ENCODE data around the gene PIP5K1A.
A peak's percentile ranks its signal among the peaks of the same experiment; 100 is the strongest.

The PIP5K1A gene

DNA sequence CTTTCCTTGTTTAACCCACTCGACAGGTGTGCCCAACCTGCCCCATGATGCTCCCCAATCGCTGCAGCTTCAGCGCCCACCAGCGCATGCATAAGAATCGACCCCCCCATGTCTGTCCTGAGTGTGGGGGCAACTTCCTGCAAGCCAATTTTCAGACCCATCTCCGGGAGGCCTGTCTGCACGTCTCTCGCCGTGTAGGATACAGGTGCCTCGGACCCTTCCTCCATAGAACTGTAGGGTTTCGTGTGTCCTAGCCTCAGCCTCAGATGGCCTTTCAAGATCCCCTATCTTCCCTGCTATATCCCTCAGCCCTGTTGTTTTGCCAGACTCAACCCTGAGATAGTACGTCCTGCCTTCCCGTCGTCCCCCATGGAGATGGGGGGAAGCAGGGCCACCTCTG lies 90.2 kb downstream of the PIP5K1A start:
- TF ChIP-seq ZSCAN23 (tag by site-specific recombination; IDR thresholded peaks at IDR 0.05) (no peak), SCRT1 (tag by site-specific recombination; IDR thresholded peaks at IDR 0.05; ENCODE audit: borderline replicate concordance) (peak; percentile 51; the same call in 1 of the 2 replicates), SCRT2 (tag by site-specific recombination; IDR thresholded peaks at IDR 0.05) (peak; percentile 86), ZNF148 (tag by site-specific recombination; IDR thresholded peaks at IDR 0.05; ENCODE audit: borderline replicate concordance) (no peak), ZNF274 (IDR thresholded peaks at IDR 0.05; ENCODE audit: low read length) (no peak), ZNF274 (tag by site-specific recombination; IDR thresholded peaks at IDR 0.05; ENCODE audit: borderline replicate concordance) (no peak)
- CTCF ChIA-PET: no interaction called here
- no peaks in the 10 kb centered on the region for H3K4me1 ChIP-seq (ENCODE audit: control insufficient read depth, insufficient read depth, low read length)
- H3K9me3 ChIP-seq (ENCODE audit: control insufficient read depth, insufficient read depth, low read depth, low read length): no peaks in the 10 kb centered on the region
- POLR2A ChIA-PET: interaction anchor here (1.1 kb wide), 1 partner anchor 34 kb away, joined by 3 read pairs; the partner anchor contains the start of gene PSMD4
- peaks cover 2 to 92% of the 10 kb centered on the region in 2 experiments; a peak in 2 of 3 replicates for H3K36me3 ChIP-seq (ENCODE audit: control insufficient read depth in 2 of 2, insufficient read depth in 1 of 2, low read length in 2 of 2)
- H3K27ac ChIP-seq (ENCODE audit: extremely low read depth, low read depth, low read length): no peak overlapping the region
- H3K4me3 ChIP-seq (ENCODE audit: low read depth, low read length): no peak overlapping the region

DNA sequence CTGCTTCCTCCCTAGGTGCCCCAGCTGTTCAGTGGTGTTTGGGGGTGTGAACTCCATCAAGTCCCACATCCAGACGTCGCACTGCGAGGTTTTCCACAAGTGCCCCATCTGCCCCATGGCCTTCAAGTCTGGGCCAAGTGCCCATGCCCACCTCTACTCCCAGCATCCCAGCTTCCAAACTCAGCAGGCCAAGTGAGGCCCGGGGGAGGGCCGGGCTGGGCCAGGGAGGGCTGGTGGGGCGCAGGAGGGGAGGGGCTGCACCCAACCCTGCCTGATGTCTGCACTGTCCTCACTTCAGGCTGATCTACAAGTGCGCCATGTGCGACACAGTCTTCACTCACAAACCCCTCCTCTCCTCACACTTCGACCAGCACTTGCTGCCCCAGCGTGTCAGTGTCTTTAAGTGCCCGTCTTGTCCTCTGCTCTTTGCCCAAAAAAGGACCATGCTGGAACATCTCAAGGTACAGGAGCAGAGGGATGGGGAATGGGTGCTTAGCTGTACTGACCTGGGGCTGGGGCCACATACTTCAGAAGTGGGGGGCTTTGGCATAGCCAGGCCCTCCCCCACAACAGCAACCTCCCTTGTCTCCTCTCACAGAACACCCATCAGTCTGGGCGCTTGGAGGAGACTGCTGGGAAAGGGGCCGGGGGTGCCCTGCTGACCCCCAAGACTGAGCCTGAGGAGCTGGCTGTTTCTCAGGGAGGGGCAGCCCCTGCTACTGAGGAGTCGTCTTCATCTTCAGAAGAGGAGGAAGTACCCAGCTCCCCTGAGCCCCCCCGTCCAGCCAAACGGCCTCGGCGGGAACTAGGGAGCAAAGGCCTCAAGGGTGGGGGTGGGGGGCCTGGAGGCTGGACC lies 91.0 kb downstream of the PIP5K1A start:
- peaks cover 4 to 98% of the 10 kb centered on the region in 2 experiments; a peak in 2 of 3 replicates for H3K36me3 ChIP-seq (ENCODE audit: control insufficient read depth in 2 of 2, insufficient read depth in 1 of 2, low read length in 2 of 2)
- POLR2A ChIA-PET: interaction anchor here (0.6 to 1.1 kb wide), 4 partner anchors 8 to 191 kb away, joined by 3 to 4 read pairs (median 3); partner anchors contain the start of gene PSMD4
- no peaks in the 10 kb centered on the region for H3K9me3 ChIP-seq (ENCODE audit: control insufficient read depth, insufficient read depth, low read depth, low read length)
- peak; percentile 29; the same call in 1 of the 2 replicates for TF ChIP-seq GLIS2 (tag by site-specific recombination; IDR thresholded peaks at IDR 0.05)
- TF ChIP-seq ZNF639 (tag by site-specific recombination; IDR thresholded peaks at IDR 0.05): no peak
- CTCF ChIA-PET: no interaction called here
- no peak overlapping the region for H3K27ac ChIP-seq (ENCODE audit: extremely low read depth, low read depth, low read length)
- H3K4me3 ChIP-seq (ENCODE audit: low read depth, low read length): no peak overlapping the region
- H3K4me1 ChIP-seq (ENCODE audit: control insufficient read depth, insufficient read depth, low read length): no peaks in the 10 kb centered on the region

DNA sequence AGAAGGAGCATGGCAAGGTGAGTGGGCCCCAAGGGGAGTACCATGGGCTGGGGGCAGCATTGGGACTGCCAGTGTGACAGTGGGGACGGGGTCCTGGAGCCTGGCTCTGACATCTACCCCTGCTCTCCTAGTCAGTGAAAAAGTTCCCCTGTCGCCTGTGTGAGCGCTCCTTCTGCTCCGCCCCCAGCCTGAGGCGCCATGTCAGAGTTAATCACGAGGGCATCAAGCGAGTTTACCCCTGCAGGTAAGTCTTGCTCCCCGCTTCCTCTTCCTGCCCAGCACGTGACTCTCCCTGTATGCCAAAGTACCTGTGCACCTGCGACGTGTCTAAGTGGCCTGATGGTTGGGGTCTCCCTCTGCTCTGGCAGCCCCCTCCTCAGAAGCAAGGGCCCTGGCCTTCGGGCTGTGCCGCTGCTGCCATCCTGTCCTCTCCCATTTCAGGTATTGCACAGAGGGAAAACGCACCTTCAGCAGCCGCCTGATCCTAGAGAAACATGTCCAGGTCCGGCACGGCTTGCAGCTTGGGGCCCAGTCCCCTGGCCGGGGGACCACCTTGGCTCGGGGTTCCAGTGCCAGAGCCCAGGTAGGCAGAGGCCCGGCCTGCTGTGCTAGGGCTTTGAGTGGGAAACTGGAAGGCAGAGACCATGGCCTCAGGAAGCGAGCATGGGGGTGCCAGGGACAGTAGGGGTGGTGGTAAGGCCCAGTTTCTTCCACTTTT lies 91.8 kb downstream of the PIP5K1A start:
- ChIA-PET CTCF (no interaction called here), POLR2A (interaction anchor here (0.7 to 1.0 kb wide), 2 partner anchors 9 to 38 kb away, joined by 3 to 4 read pairs; no protein-coding TSS in a partner anchor)
- H3K4me3 ChIP-seq (ENCODE audit: low read depth, low read length): no peak overlapping the region
- no peaks in the 10 kb centered on the region for H3K4me1 ChIP-seq (ENCODE audit: control insufficient read depth, insufficient read depth, low read length)
- peaks cover 4 to 98% of the 10 kb centered on the region in 2 experiments for H3K36me3 ChIP-seq (ENCODE audit: control insufficient read depth in 2 of 2, insufficient read depth in 1 of 2, low read length in 2 of 2)
- H3K27ac ChIP-seq (ENCODE audit: extremely low read depth, low read depth, low read length): no peak overlapping the region
- TF ChIP-seq ZNF19 (tag by site-specific recombination; IDR thresholded peaks at IDR 0.05; ENCODE audit: low read depth) (no peak), GLIS2 (tag by site-specific recombination; IDR thresholded peaks at IDR 0.05) (0 out of 2 replicates have a peak, but pooled peaks have one; percentile 5), ZNF404 (tag by site-specific recombination; IDR thresholded peaks at IDR 0.05) (no peak), ZNF776 (tag by site-specific recombination; IDR thresholded peaks at IDR 0.05; ENCODE audit: borderline replicate concordance) (no peak), ZNF366 (tag by site-specific recombination; conservative IDR thresholded peaks at IDR 0.05) (no peak)
- no peaks in the 10 kb centered on the region for H3K9me3 ChIP-seq (ENCODE audit: control insufficient read depth, insufficient read depth, low read depth, low read length)
